ENCODE results near the gene LRRC73.
"Not testable (repeated sequence)": the region's sequence is repeated elsewhere in the genome, so short reads cannot be mapped to it uniquely, and the experiment has no call there.

The LRRC73 gene

DNA sequence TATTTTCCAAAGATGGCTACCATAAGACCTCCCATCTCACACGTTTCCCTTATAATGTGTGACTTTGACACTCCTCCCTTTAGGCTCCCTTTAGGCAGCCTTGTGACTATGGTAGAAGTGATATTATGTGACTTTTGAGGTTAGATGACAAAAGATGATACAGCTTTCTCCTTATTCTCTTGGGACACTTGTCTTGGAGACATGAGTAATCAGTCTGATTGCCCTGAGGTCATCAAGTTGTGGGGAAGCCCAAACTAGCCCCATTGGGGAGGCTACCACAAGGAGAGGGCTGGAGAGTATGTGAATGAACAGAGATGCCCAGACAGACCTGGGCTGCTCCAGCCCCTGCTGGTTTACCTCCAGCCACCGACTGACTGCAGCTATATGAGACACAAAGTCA, 44.2 kb downstream of the LRRC73 start:
- no peak for DNase-seq (ENCODE audit: low read depth in 2 of 3, low spot score in 2 of 3)

DNA sequence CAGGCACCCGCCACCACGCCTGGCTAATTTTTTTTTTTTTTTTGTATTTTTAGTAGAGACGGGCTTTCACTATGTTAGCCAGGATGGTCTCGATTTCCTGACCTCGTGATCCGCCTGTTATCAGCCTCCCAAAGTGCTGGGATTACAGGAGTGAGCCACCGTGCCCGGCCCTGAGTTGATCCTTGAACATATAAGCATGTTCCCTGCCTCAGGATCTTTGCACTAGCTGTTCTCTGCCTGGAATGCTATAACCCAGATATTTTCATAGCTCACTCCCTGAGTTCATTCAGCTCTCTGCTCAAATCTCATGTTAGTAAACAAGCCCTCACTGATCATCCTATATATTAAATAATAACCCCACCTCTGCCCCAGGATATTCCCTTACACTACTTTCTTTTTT, 45.8 kb downstream of the LRRC73 start:
- no peak for DNase-seq (ENCODE audit: low read depth in 2 of 3, low spot score in 2 of 3)

DNA sequence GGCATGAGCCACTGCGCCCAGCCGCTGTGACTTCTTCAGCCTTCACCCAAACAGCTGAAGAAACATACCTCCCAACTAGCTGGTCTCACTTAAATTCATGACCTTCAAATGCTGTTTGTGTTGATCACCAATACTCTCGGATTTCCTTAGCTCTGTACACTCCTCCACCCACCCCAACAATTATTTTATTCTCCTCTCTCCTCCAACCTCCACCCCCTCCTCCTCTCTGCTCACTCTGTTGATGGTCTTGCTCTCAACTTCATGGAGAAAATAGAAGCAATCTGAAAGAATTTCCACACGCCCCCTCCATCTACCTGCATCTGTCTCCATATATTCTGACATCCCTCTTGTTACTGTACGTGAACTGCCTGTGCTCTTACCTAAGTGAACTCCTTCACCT, 48.2 kb downstream of the LRRC73 start:
- no peak for DNase-seq (ENCODE audit: low read depth in 2 of 3, low spot score in 2 of 3)

DNA sequence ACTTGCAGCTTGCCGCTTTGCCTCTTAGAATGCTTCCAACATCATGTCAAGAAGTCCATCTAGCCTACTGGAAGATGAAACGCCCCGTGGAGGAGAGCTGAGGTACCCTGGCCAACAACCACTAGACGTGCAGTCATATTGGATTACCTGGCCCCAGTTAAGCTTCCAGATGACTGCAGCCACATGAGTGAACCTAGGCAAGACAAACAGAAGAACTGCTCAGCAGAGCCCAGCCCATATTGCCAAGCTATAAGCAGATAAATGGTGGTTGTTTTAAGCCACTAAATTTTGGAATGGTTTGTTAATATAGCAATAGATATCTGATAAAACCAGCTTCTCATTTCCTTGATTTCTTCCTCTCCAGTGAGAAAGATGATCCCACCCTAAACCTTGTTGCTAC, 50.1 kb downstream of the LRRC73 start:
- DNase-seq (ENCODE audit: low read depth in 2 of 3, low spot score in 2 of 3) = no peak

DNA sequence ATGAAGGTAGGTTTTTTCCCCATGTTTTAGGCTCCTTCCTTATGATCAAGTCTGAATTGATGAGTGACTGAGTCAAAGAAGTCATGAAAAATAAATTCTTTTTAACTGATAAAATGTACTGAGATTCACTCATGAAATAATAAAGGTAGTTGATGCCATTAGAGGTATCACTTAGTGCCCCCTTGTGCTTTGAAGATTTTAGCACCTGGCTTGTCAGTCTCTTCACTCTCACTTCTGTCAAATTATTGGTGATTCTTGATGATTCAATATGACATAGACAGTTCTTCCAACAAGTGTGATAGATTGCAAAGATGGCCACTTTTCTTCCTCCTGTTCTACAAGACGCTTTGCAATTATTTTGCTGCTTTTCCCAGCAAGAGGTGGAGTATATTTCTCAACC, 50.6 kb downstream of the LRRC73 start:
- no peak for DNase-seq (ENCODE audit: low read depth in 2 of 3, low spot score in 2 of 3)

DNA sequence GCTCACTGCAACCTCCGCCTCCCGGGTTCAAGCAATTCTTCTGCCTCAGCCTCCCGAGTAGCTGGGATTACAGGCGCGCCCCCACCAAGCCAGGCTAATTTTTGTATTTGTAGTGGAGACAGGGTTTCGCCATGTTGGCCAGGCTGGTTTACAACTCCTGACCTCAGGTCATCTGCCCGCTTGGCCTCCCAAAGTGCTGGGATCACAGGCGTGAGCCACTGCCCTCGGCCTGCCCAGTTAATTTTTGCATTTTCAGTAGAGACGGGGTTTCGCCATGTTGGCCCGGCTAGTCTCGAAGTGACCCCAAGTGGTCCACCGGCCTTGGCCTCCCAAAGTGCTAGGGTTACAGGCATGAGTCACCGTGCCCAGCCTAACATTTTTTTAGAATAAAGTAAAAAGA, 52.0 kb downstream of the LRRC73 start:
- not testable (repeated sequence) for DNase-seq (ENCODE audit: low read depth in 2 of 3, low spot score in 2 of 3)

DNA sequence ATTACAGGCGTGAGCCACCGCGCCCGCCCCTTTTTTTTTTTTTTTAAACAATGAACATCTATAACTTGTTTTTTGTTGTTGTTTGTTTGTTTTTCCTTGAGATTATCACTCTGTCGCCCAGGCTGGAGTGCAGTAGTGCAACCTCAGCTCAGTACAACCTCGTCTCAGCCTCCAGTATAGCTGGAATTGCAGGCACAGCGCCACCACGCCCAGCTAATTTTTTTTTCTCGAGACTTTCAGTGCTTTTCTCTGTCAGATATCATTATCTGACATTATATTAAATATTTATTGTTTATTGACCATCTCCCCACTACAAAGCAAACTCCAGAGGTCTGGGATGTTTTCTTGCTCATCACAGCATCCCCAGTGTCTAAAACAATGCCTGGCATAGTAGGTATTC, 52.5 kb downstream of the LRRC73 start:
- DNase-seq (ENCODE audit: low read depth in 2 of 3, low spot score in 2 of 3) = no peak
